ENCODE measurements around the gene EPS8L3.

Gene EPS8L3

GRCh38 chr1:109783436-109783835 lies 19.7 kb upstream of the EPS8L3 start:
- no peaks in the 10 kb centered on the region for H3F3A ChIP-seq (ENCODE audit: insufficient read depth, low read length)
- H3K27ac ChIP-seq (ENCODE audit: low read length): no peak overlapping the region
- H3K9ac ChIP-seq (ENCODE audit: low read length): no peak overlapping the region

GRCh38 chr1:109782927-109783326 lies 19.2 kb upstream of the EPS8L3 start:
- no peak for DNase-seq
- no peak overlapping the region for H2AFZ ChIP-seq (ENCODE audit: low read length)
- H3K9ac ChIP-seq (ENCODE audit: low read length): no peak overlapping the region
- H3K9me2 ChIP-seq (replicated peaks; ENCODE audit: insufficient read depth, low read length): no peaks in the 10 kb centered on the region
- no peaks in the 10 kb centered on the region for H3K4me1 ChIP-seq (ENCODE audit: low read length)
- no peak overlapping the region for H3K4me3 ChIP-seq (ENCODE audit: low read length)
- H3K9me3 ChIP-seq (replicated peaks; ENCODE audit: insufficient read depth, low read length): no peaks in the 10 kb centered on the region
- no peaks in the 10 kb centered on the region for H3F3A ChIP-seq (ENCODE audit: insufficient read depth, low read length)
- no peaks in the 10 kb centered on the region for H4K20me1 ChIP-seq (ENCODE audit: insufficient read depth, low read length)
- no peaks in the 10 kb centered on the region for H3K79me2 ChIP-seq (ENCODE audit: low read length)
- no peaks in the 10 kb centered on the region for H3K36me3 ChIP-seq (replicated peaks; ENCODE audit: insufficient read depth, low read length)
- no peaks in the 10 kb centered on the region for H3K27me3 ChIP-seq (replicated peaks; ENCODE audit: insufficient read depth, low read length)
- H3K4me2 ChIP-seq (ENCODE audit: low read depth, low read length): no peak overlapping the region
- TF ChIP-seq EZH2 (optimal IDR thresholded peaks at IDR 0.05; ENCODE audit: low read depth, low read length): no peak
- no peak for TF ChIP-seq EZH2phosphoT487 (IDR thresholded peaks at IDR 0.05; ENCODE audit: low read length)
- no peak for TF ChIP-seq CTCF (IDR thresholded peaks at IDR 0.05; ENCODE audit: low read length)
- H3K27ac ChIP-seq (ENCODE audit: low read length): no peak overlapping the region

More at GRCh38 chr1:109783436-109783835, 19.7 kb upstream of the EPS8L3 start:
- H3K4me1 ChIP-seq (ENCODE audit: low read length): no peaks in the 10 kb centered on the region
- no peaks in the 10 kb centered on the region for H3K9me3 ChIP-seq (replicated peaks; ENCODE audit: insufficient read depth, low read length)
- H2AFZ ChIP-seq (ENCODE audit: low read length): no peak overlapping the region
- no peak for DNase-seq
- no peaks in the 10 kb centered on the region for H4K20me1 ChIP-seq (ENCODE audit: insufficient read depth, low read length)
- no peaks in the 10 kb centered on the region for H3K27me3 ChIP-seq (replicated peaks; ENCODE audit: insufficient read depth, low read length)
- H3K79me2 ChIP-seq (ENCODE audit: low read length): no peaks in the 10 kb centered on the region
- no peak overlapping the region for H3K4me2 ChIP-seq (ENCODE audit: low read depth, low read length)
- no peak overlapping the region for H3K4me3 ChIP-seq (ENCODE audit: low read length)
- H3K36me3 ChIP-seq (replicated peaks; ENCODE audit: insufficient read depth, low read length): no peaks in the 10 kb centered on the region
- TF ChIP-seq EZH2phosphoT487 (IDR thresholded peaks at IDR 0.05; ENCODE audit: low read length) (no peak), CTCF (IDR thresholded peaks at IDR 0.05; ENCODE audit: low read length) (no peak), EZH2 (optimal IDR thresholded peaks at IDR 0.05; ENCODE audit: low read depth, low read length) (no peak)
- no peaks in the 10 kb centered on the region for H3K9me2 ChIP-seq (replicated peaks; ENCODE audit: insufficient read depth, low read length)

GRCh38 chr1:109782514-109782913 lies 18.8 kb upstream of the EPS8L3 start:
- Histone ChIP-seq H3K4me1 (ENCODE audit: low read length) (no peaks in the 10 kb centered on the region), H3K9me3 (replicated peaks; ENCODE audit: insufficient read depth, low read length) (no peaks in the 10 kb centered on the region), H3F3A (ENCODE audit: insufficient read depth, low read length) (no peaks in the 10 kb centered on the region), H2AFZ (ENCODE audit: low read length) (no peak overlapping the region), H3K36me3 (replicated peaks; ENCODE audit: insufficient read depth, low read length) (no peaks in the 10 kb centered on the region), H3K9me2 (replicated peaks; ENCODE audit: insufficient read depth, low read length) (no peaks in the 10 kb centered on the region), H4K20me1 (ENCODE audit: insufficient read depth, low read length) (no peaks in the 10 kb centered on the region), H3K4me3 (ENCODE audit: low read length) (no peak overlapping the region), H3K79me2 (ENCODE audit: low read length) (no peaks in the 10 kb centered on the region), H3K27me3 (replicated peaks; ENCODE audit: insufficient read depth, low read length) (no peaks in the 10 kb centered on the region), H3K27ac (ENCODE audit: low read length) (no peak overlapping the region), H3K9ac (ENCODE audit: low read length) (no peak overlapping the region), H3K4me2 (ENCODE audit: low read depth, low read length) (no peak overlapping the region)
- no peak for DNase-seq
- TF ChIP-seq EZH2phosphoT487 (IDR thresholded peaks at IDR 0.05; ENCODE audit: low read length) (no peak), CTCF (IDR thresholded peaks at IDR 0.05; ENCODE audit: low read length) (no peak), EZH2 (optimal IDR thresholded peaks at IDR 0.05; ENCODE audit: low read depth, low read length) (no peak)

Measured in MM.1S (cell line).